HFFc6 (cell line): Measurements from ENCODE around the gene USP24. TPM values are rescaled to one million over a fixed set of nuclear protein-coding genes. Genes with fewer than 3 reads are reported as not detected.

Experiments used
- DNase-seq: peaks from one replicate; pipeline ENCODE4 v3.0.0-alpha.2; 2018
- H3K27ac Mint-ChIP-seq: 2 replicates; pipeline ENCODE4 v1.8.0; 2020; ENCODE audit warnings: mild to moderate bottlenecking, mixed read lengths
- H3K27me3 Mint-ChIP-seq: 2 replicates; pipeline ENCODE4 v1.8.0; 2021; ENCODE audit warnings: mild to moderate bottlenecking, moderate library complexity, mixed read lengths; ENCODE audit not compliant: insufficient read depth
- H3K36me3 Mint-ChIP-seq: 2 replicates; pipeline ENCODE4 v1.8.0; 2021; ENCODE audit warnings: low read depth, mixed read lengths
- H3K4me1 Mint-ChIP-seq: 2 replicates; pipeline ENCODE4 v1.8.0; 2020; ENCODE audit warnings: low read depth, mixed read lengths
- H3K4me3 Mint-ChIP-seq: 2 replicates; pipeline ENCODE4 v1.8.0; 2020; ENCODE audit warnings: mild to moderate bottlenecking, moderate library complexity, mixed read lengths
- H3K9me3 Mint-ChIP-seq: 2 replicates; pipeline ENCODE4 v1.8.0; 2020; ENCODE audit warnings: mild to moderate bottlenecking, mixed read lengths
- total RNA-seq, 6 experiments: library from RNA; stranded (reverse); fragmentation: NEBNext Ultra II Directional; extraction: Animal tissue kit (Norgen Biotek cat#: 25700); gene quantifications; 2 replicates in 1 of 6; 3 replicates in 5 of 6; pipeline ENCODE4 v1.2.3, GENCODE V29; 2021
- TF ChIP-seq, protein P1 (sequence below): fragments of 200-600 bp; sonication (generic); IDR thresholded peaks from 2 replicates; pipeline ENCODE4 v1.5.0; 2021; ENCODE audit warnings: antibody characterized with exemption, mild to moderate bottlenecking

Gene USP24
- total RNA-seq, 6 experiments from 2014 or later = 22.5 to 27.8 (median 25.0) TPM

DNA sequence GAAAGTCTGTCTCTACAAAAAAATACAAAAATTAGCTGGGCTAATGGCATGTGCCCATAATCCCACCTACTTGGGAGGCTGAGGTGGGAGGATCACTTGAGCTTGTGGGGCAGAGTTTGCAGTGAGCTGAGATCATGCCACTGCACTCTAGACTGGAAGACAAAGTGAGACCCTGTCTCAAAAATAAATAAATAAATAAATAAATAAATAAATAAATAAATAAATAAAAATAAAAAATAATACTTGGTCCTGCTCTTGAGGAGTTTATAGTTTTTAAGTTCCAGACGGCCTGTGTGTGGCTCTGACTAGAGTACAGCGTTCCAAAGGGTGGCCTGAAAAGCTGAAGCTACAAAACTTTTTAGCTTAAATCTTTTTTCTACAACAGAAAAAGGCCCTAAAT is 140.7 kb downstream of the USP24 start:
- Mint-ChIP-seq H3K36me3 (peaks cover 30% of the 10 kb centered on the region), H3K4me1 (no peaks in the 10 kb centered on the region), H3K27me3 (peaks cover 2% of the 10 kb centered on the region), H3K27ac (no peak overlapping the region), H3K4me3 (no peak overlapping the region), H3K9me3 (no peaks in the 10 kb centered on the region)
- TF ChIP-seq, protein P1, sequence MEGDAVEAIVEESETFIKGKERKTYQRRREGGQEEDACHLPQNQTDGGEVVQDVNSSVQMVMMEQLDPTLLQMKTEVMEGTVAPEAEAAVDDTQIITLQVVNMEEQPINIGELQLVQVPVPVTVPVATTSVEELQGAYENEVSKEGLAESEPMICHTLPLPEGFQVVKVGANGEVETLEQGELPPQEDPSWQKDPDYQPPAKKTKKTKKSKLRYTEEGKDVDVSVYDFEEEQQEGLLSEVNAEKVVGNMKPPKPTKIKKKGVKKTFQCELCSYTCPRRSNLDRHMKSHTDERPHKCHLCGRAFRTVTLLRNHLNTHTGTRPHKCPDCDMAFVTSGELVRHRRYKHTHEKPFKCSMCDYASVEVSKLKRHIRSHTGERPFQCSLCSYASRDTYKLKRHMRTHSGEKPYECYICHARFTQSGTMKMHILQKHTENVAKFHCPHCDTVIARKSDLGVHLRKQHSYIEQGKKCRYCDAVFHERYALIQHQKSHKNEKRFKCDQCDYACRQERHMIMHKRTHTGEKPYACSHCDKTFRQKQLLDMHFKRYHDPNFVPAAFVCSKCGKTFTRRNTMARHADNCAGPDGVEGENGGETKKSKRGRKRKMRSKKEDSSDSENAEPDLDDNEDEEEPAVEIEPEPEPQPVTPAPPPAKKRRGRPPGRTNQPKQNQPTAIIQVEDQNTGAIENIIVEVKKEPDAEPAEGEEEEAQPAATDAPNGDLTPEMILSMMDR = no peak
- DNase-seq = no peak

DNA sequence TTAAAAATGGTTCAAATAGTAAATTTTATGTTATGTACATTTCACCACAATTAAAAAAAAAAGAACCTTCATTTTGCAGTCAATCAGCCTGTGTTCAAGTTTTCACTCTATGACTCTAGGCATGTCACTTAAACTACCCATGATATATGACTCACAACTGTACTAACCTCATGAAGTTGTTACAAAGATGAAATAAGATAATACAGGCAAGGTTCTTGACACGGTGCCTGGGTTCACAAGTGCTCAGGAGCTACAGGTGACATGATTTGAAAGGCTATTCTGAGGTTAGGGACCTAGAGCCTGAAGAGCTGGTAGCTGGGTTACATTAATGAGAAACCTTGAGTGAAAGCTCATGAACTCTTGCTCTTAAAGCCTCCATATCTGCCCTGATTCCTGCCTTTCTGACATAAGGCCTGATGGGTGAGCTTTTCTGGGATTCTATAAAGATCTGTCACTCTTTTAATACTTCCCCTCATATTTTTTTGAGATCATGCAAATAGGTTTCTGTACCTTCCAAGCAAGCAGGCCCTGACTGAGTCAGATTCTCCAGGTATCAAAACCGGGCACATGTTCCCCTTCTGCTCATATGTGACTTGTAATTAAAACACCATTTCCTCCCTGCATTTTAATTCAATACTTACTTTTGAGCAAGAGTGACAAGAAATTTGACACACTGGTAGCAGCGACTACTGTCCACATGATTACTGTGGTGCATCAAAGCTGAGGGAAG is 141.8 kb downstream of the USP24 start:
- TF ChIP-seq, protein P1 = no peak
- no peak for DNase-seq
- H3K27me3 Mint-ChIP-seq = no peaks in the 10 kb centered on the region; the same call in 1 of the 2 replicates
- H3K36me3 Mint-ChIP-seq = peaks cover 39% of the 10 kb centered on the region
- H3K4me1 Mint-ChIP-seq = no peaks in the 10 kb centered on the region
- H3K4me3 Mint-ChIP-seq = no peak overlapping the region
- H3K9me3 Mint-ChIP-seq = no peaks in the 10 kb centered on the region
- H3K27ac Mint-ChIP-seq = no peak overlapping the region

DNA sequence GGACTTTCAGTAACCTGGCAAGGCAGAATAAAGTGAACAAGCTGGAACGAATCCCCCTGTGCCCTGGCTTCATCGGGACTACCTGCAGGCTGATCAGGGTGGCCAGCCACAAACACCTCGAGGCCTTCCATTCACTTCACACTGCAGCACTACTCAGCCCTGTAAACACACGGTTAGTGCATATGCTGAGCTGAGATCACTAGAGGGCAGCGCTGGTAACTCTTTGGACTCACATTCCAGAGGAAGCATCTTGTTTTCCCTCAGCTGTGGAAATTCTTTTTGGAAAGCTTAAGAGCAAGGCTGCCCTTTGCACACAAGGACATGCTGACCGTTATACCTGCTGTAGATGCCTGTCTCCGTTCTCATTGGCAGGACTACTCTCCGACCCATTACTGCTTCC is 143.7 kb downstream of the USP24 start:
- Mint-ChIP-seq H3K36me3 (peaks cover 50% of the 10 kb centered on the region), H3K27ac (no peak overlapping the region), H3K4me3 (no peak overlapping the region), H3K4me1 (no peaks in the 10 kb centered on the region), H3K9me3 (no peaks in the 10 kb centered on the region), H3K27me3 (no peaks in the 10 kb centered on the region; the same call in 1 of the 2 replicates)
- TF ChIP-seq, protein P1 = peak; percentile 65; the same call in 1 of the 2 replicates
- peak; percentile 59 for DNase-seq

DNA sequence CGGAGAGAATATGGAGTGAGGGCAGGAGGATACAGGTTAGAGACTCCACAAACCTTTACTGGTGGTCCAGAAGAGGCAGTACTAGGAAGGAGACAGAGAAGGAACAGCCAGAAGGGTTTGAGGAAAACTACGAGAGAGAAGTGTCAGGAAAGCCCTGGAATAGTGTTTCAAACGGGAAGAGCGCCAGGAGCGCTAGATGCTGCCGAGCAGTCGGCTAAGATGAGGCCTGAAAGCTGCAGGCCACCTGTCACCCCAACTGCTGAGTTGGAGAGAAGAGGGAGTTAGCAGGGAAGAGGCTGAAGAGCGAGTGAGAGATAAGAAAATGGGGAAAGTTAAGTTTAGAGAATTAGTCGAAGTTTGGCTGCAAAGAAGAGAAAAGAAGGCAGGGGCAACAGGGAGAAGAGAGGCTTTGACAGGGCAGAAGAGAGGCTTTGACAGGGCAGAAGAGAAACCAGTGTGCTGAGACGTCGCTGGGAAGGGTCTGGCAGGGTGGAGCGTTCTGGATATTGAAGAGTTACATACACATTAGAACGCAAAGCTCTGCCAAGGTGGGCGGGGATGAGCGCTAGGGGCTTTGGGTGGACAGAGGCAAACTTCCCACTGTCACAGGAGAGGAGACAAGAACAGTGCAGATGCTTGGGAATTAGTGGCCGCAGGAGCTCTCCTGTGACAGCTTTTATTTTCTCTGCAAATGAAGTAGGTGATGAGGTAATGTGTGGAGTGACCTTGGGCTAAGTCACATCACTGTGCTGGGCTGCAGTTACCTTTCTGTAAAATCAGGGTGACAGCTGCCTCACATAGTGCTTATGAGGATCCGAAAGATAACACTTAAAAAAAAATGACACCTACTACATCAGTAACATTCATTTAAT is 144.6 kb downstream of the USP24 start:
- Mint-ChIP-seq H3K27ac (no peak overlapping the region), H3K9me3 (no peaks in the 10 kb centered on the region), H3K4me1 (peaks cover 4% of the 10 kb centered on the region; the same call in 1 of the 2 replicates), H3K4me3 (no peak overlapping the region), H3K36me3 (peaks cover 58% of the 10 kb centered on the region), H3K27me3 (no peaks in the 10 kb centered on the region; the same call in 1 of the 2 replicates)
- TF ChIP-seq, protein P1 = no peak
- no peak for DNase-seq

DNA sequence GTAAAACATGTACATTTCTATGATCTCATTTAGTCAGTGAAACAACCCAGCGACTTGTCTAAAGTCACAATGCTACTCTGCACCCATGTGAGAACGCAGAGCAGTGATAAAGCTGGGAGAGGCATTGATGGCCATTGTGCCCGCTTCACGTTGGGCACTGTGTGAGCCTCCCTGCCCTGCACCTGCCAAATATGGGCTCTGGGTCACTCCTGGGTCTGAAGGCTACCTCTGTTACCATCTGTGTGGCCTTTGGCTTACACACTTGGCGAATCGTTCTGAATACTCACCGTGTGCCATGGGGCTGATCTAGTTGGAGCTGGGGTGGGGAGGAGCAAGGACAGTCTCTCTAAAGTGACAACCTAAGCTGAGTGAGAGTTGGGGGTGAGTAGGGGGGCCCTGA is 145.9 kb downstream of the USP24 start:
- Mint-ChIP-seq H3K27me3 (no peaks in the 10 kb centered on the region; the same call in 1 of the 2 replicates), H3K4me3 (no peak overlapping the region), H3K36me3 (peaks cover 51% of the 10 kb centered on the region), H3K27ac (no peak overlapping the region), H3K4me1 (peaks cover 17% of the 10 kb centered on the region), H3K9me3 (no peaks in the 10 kb centered on the region)
- TF ChIP-seq, protein P1 = no peak
- DNase-seq = no peak
